ENCODE data around the gene PTPN7.
A peak's percentile ranks its signal among the peaks of the same experiment; 100 is the strongest.
"Not testable (repeated sequence)": the region's sequence is repeated elsewhere in the genome, so short reads cannot be mapped to it uniquely, and the experiment has no call there.

PTPN7 gene

GRCh38 chr1:202189001-202189790 lies 28.8 kb upstream of the PTPN7 start:
- peak; percentile 83 for DNase-seq

DNA sequence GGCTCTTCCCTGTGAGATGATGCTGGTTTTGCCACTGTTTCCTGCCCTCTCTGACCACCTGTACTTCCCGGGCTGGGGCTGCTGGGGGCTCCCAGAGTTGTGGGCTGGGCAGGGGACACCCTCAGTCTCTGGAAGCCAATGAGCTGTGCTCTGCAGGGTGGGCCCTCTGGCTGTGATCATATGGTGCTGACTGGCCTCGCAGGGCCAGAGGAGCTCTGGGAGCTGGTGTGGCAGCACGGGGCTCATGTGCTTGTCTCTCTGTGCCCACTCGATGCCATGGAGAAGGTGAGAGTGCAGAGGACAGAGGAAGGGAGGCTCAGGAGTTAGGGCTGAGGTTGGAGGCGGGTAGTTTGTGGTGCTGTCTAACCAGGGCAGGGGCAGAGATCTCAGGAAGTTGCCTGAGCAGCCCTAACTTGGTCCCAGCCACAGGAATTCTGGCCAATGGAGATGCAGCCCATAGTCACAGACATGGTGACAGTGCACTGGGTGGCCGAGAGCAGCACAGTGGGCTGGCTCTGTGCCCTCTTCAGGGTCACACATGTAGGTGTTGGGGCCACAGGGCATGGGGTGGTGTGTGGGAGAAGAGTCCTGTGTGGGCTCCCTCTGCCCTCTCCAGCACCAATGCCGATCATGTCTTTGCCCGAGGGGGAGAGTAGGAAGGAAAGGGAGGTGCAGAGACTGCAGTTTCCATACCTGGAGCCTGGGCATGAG lies 27.4 kb upstream of the PTPN7 start:
- no peak for DNase-seq

DNA sequence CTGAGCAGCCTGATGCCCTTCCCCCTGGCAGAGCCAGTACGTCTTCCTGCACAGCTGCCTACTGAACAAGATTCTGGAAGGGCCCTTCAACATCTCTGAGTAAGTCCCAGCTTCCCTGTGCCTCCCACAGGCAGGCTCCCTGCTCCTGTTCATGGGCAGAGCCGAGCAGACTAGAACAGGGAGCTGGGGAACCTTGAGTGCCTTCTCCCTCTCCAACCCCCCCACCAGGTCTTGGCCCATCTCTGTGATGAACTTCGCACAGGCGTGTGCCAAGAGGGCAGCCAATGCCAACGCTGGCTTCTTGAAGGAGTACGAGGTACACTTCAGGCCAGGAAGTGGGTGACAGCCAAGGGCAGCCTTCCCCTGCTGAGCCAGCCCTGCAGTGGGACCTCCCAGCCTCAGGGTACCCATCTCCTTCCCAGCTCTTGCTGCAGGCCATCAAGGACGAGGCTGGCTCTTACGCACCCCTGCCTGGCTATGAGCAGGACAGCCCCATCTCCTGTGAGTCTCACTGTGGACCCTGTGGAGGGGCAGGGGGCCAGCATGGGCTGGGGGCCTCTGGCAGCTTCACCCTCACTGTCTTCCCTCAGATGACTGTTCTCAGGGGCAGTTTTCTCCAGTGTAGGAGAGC lies 26.8 kb upstream of the PTPN7 start:
- DNase-seq: no peak

DNA sequence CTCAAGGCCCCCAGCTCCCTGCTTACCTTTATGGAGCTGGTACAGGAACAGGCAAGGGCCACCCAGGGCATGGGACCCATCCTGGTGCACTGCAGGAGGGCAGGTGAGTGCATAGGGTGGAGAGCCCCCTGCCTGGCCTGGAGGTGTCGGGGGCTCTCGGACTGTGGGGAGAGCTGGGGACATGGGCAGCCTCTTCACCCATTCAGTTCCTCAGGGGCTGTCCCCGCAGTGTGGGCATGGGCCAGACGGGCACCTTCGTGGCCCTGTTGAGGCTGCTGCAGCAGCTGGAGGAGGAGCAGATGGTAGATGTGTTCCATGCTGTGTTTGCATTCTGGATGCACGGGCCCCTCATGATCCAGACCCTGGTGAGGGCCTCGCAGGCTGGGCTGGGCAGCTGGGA lies 25.9 kb upstream of the PTPN7 start:
- DNase-seq: no peak

DNA sequence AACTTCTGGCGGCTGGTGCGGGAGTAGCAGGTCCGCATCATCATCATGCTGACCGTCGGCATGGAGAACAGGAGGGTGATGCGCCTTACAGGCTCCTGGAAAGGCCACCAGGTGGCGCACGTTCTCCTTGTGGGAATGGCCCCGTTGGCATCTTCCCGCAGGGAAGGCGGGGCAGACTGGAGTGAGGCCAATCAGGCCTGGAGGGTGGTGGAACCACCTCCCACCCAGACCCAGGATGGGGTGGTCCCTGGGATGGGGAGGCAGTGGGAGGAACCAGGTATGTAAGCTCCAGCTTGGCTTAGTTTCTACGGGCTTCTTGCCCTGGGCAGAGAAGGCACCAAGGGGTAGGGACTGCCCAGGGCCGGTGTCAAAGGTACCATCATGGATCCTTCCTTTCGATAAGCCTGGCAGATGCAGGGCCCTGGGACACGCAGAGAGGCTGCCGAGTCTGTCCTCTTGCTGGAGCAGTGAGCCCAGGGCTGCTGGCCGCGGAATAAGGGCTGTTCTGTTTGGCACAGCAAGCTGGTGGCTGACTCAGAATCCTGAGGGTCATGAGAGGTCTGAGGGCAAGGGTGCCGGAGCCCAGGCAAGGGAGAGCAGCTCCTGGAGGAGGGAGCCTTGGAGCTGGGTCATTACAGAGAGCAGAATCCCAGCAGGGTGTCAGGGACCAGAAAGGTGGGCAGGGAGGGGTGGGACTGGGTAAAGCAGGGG lies 24.5 kb upstream of the PTPN7 start:
- peak; percentile 91 for DNase-seq

DNA sequence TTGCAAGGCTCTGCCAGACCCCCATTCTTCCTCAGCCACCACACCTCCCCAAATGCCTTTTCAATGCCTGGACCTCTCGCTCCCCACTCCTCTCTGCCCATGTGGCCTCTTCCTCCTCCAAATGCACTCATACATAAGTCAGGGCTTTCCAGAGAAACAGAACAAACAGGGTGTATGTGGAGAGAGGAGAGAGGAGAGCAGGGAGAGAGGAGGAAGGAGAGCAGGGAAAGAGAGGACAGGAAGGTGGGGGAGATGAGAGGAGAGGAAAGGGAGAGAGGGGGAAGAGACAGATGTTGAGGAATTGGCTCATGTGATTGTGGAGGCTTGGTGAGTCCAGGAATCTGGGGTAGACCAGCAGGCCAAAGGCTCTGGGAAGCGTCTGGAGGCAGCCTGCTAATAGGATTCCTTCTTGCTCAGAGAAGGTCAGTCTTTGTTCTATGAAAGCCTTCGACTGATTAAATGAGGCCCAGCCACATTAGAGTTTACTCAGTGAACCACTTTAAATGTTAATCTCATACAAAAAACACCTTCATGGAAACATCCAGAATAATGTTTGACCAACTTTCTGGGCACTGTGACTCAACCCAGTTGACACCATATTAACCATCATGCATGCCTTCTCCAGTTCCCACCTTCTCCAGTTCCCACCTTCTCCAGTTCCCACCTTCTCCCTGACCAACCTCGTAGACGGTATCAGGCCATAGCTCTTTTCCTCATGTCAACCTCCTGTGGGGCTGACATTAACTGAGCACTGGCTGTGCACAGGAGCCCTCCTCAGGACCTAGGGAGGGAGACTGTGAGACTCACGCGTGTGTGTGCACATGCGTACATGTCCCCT lies 21.9 kb upstream of the PTPN7 start:
- no peak for DNase-seq

- DNase-seq: no peak
Observed at GRCh38 chr1:202181586-202181985, 21.2 kb upstream of the PTPN7 start.

DNA sequence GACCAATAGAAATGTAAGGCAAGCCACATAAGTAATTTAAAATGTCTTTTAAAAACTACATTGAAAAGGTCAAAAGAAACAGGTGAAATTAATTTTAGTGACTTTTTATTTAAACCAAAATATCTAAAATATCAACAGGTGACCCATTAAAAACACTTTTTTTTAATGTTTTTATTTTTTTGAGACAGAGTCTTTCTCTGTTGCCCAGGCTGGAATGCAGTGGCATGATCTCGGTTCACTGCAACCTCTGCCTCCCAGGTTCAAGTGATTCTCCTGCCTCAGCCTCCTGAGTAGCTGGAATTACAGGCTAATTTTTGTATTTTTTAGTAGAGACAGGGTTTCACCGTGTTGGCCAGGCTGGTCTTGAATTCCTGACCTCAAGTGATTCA lies 20.3 kb upstream of the PTPN7 start:
- not testable (repeated sequence) for DNase-seq

- DNase-seq: no peak
Observed at GRCh38 chr1:202179828-202180750, 19.7 kb upstream of the PTPN7 start.

DNA sequence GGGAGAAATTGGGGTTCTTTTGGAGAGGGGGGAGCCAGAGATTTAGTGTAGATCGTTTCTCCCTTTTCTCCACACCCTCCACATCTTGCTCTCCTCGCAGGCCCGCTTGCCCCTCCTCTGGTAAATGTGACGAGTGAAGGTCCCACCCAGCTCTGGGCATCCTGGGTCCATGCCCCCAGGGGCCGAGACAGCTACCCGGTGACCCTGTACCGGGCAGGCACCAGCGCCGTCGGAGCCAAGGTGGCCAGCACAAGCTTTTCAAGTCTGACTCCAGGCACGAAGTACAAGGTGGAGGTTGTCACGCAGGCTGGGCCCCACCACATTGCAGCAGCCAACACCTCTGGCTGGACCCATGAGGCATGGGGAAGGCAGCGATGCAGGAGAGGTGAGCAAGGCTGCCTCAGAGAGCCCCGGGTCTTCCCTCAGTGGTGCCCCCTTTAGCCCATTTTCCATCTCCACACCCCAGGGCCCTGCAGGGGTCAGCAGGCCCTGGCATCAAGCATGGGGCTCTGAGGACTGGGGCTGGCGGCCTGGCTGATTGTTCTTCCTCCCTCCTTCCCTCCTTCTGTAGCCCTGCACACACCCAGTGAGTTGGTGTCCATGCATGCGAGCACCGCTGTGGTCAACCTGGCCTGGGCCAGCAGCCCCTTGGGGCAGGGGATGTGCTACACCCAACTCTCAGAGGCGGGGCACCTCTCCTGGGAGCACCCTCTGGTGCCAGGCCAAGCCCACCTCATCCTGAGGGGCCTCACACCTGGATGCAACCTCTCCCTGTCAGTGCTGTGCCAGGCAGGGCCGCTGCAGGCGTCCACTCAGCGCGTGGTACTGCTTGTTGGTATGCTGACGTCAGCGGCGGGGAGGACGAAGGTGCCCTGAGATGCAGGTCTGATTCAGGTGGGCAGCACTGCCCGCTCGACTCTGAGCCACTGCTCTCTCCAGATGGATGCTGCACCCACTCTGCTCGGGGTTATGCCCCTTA lies 16.8 kb upstream of the PTPN7 start:
- DNase-seq: no peak

- no peak for DNase-seq
Observed at GRCh38 chr1:202173993-202174392, 13.6 kb upstream of the PTPN7 start.

GRCh38 chr1:202172015-202172355 lies 11.6 kb upstream of the PTPN7 start:
- no peak for DNase-seq

DNA sequence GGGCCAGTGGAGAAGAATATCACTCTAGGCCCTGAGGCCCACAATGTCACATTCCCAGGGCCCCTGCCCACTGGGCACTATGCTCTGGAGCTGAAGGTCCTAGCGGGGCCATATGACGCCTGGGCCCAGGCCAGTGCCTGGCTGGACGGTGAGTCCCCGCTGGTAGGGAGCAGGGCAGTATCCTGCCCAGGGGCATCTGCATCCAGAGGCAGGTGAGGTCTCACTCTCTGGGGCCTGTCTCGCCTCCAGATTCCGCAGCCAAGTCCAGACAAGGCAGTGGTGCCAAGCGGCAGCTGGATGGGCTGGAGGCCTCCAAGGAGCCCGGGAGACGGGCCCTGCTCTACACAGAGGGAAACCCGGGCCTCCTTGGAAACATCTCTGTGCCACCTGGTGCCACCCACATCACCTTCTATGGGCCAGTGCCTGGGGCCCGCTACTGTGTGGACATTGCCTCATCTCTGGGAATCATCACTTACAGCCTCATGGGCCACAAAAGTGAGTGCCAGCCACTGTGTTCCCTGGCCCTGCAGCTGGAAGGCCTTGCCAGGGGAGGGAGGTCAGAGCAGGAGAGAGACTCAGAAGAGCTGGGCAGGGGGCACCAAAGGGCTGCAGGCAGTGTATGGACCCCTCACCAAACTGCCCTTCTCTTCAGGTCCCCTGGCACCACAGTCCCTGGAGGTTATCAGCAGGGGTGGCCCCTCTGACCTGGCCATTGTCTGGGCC lies 11.1 kb upstream of the PTPN7 start:
- DNase-seq: no peak

GRCh38 chr1:202170726-202171125 lies 10.3 kb upstream of the PTPN7 start:
- DNase-seq: peak; percentile 58

DNA sequence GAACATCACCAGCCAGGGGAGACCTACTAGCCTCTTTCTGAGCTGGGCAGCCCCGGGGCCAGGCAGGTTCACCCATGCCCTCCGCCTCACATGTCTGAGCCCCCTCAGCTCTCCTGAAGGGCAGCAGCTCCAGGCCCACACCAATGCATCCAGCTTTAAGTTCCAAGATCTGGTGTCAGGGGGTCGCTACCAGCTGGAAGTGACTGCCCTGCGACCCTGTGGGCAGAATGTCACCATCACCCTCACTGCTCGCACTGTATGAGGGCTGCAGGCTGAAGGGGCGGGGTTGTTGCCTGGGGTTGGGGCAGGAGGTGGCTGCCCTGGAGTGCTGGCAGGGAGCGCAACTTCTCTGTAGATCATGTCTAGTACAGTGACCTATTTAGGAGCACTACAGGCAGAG lies 8.5 kb upstream of the PTPN7 start:
- DNase-seq: no peak

- DNase-seq: peak; percentile 80
Observed at GRCh38 chr1:202167708-202168415, 7.5 kb upstream of the PTPN7 start.

- DNase-seq: not testable (repeated sequence)
Observed at GRCh38 chr1:202167054-202167453, 6.7 kb upstream of the PTPN7 start.

DNA sequence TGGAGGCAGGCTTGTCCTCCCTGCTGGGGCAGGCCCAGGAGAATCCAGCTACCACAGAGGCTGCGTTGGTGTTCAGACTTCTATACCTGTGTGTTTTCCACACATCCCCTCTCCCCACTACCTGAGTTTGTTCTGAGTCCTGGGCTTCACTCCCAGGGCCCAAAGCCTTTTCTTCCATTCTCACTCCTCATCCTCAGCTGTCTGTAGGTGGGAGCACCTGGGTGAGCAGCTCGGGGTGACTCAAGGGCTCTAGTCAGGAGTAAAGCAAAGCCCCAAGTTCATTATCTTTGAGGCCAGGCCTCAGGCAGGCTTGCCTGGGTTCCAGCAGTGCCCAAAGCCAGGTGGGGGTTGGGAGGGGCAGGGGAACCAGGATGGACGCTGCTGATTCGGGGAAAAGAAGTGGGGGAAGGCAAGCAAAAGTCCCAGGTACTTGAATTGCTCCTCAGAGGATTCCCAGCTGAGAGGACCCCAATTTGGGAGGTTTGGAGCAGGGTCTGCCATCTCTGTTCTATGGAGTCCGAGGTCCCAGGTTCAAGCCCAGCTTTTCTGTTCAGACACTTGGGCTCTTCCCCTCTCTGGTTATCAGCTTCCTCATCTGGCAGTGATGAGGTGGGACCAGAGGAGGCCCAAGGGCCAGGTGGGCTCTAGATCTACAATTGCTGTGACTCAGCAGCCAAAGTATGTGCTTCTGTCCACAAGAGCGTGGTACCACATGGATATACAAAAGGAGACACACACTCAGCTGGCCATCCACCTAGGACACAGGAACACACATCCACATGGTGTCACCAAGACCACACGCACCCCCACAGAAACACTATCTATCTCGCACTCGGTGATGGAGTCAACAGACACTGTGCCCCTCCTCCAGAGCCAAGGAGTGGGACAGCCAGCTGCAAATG lies 5.8 kb upstream of the PTPN7 start:
- DNase-seq: no peak

Data from NCI-H1694 (cell line).